HepG2 (cell line): ENCODE results near the gene GNPDA1. TPM values are rescaled to one million over a fixed set of nuclear protein-coding genes. Genes with fewer than 3 reads are reported as not detected.
A peak's percentile ranks its signal among the peaks of the same experiment; 100 is the strongest.

Experiments used
- AHDC1 ChIP-seq: sonication (generic); formaldehyde crosslinking; IDR thresholded peaks from 2 replicates; pipeline ENCODE4 v1.5.1; 2020; ENCODE audit warnings: mild to moderate bottlenecking, missing genetic modification reagents, borderline replicate concordance
- ARID3A ChIP-seq: IDR thresholded peaks from 2 replicates; pipeline ENCODE4 v1.6.1; 2012; ENCODE audit warnings: low read depth, low read length, improper control_type of control experiment
- ARNTL ChIP-seq: sonication (generic); formaldehyde crosslinking; IDR thresholded peaks from 2 replicates; pipeline ENCODE4 v1.4.0; 2020; ENCODE audit warnings: mild to moderate bottlenecking, missing genetic modification reagents
- CTCF ChIP-seq: sonication (generic); formaldehyde crosslinking; IDR thresholded peaks from 2 replicates; pipeline ENCODE4 v1.5.0; 2020; ENCODE audit warnings: mild to moderate bottlenecking, missing genetic modification reagents, moderate library complexity
- HMGA1 ChIP-seq: sonication (generic); formaldehyde crosslinking; conservative IDR thresholded peaks from 2 replicates; pipeline ENCODE4 v1.4.0; 2020; ENCODE audit warnings: missing genetic modification reagents
- NFYC ChIP-seq: IDR thresholded peaks from 2 replicates; pipeline ENCODE4 v1.6.1; 2016; ENCODE audit warnings: missing genetic modification reagents, missing compliant biosample characterization
- RAD21 ChIP-seq: fragments of 450-650 bp; formaldehyde crosslinking; IDR thresholded peaks from 2 replicates; pipeline ENCODE4 v1.5.0; 2020; ENCODE audit warnings: mild to moderate bottlenecking
- RBM39 ChIP-seq: fragments of 200-400 bp; formaldehyde crosslinking; IDR thresholded peaks from one replicate; pipeline ENCODE4 v1.6.1; 2018; ENCODE audit warnings: antibody characterized with exemption, mild to moderate bottlenecking, low read depth, low read length; ENCODE audit not compliant: poor library complexity, severe bottlenecking
- STAG1 ChIP-seq: sonication (generic); formaldehyde crosslinking; IDR thresholded peaks from 2 replicates; pipeline ENCODE4 v1.4.0; 2020; ENCODE audit warnings: missing genetic modification reagents
- TBL1XR1 ChIP-seq: fragments of 150-350 bp; IDR thresholded peaks from 2 replicates; pipeline ENCODE4 v1.6.1; 2014; ENCODE audit warnings: borderline replicate concordance, low read length; ENCODE audit not compliant: partially characterized antibody
- THYN1 ChIP-seq: sonication (generic); formaldehyde crosslinking; IDR thresholded peaks from 2 replicates; pipeline ENCODE4 v1.8.1; 2023; ENCODE audit warnings: low read depth, mild to moderate bottlenecking, moderate library complexity, missing genetic modification reagents, borderline replicate concordance
- ZNF3 ChIP-seq: IDR thresholded peaks from 2 replicates; pipeline ENCODE4 v1.7.0; 2017; ENCODE audit warnings: inconsistent platforms
- ZNF441 ChIP-seq: sonication (generic); formaldehyde crosslinking; IDR thresholded peaks from 2 replicates; pipeline ENCODE4 v1.7.0; 2021; ENCODE audit warnings: missing genetic modification reagents, borderline replicate concordance
- ZNF747 ChIP-seq: sonication (generic); formaldehyde crosslinking; IDR thresholded peaks from 2 replicates; pipeline ENCODE4 v1.8.1; 2023; ENCODE audit warnings: missing genetic modification reagents, mild to moderate bottlenecking, borderline replicate concordance
- polyA plus RNA-seq, 8 experiments: library from polyadenylated mRNA; depleted of rRNA in 3 of 8; stranded (reverse) in 7 of 8; unstranded in 1 of 8; fragments of >200 nt; fragmentation: Illumina TruSeq in 4 of 8; extraction: Trizol in 4 of 8; gene quantifications; 2 replicates each; pipeline versions ENCODE4 v1.2.1 to v1.2.3, GENCODE V29; 2011 to 2016; ENCODE audit warnings: low read depth in 4 of 8, missing spikeins in 1 of 8, mixed read lengths in 1 of 8; ENCODE audit not compliant: insufficient read depth in 1 of 8
- total RNA-seq, 5 experiments: library from RNA; depleted of rRNA; stranded (reverse); fragments of >200 nt; fragmentation: Illumina TruSeq; extraction: Trizol; gene quantifications; 2 replicates each; pipeline ENCODE4 v1.2.3, GENCODE V29; 2016; ENCODE audit warnings: low read depth in 1 of 5

The GNPDA1 gene
- total and polyA plus RNA-seq, 2 of the 13 experiments (the other 11 are each of a cell fraction or from before 2014, with no cell fraction given): 6.0 to 54.1 TPM

- TF ChIP-seq ARID3A (peak; percentile 66), RAD21 (CRISPR knock-in tag) (peak; percentile 9; the same call in 1 of the 2 replicates), HMGA1 (CRISPR knock-in tag) (no peak), TBL1XR1 (no peak), STAG1 (CRISPR knock-in tag) (peak; percentile 44), ARNTL (no peak), THYN1 (CRISPR knock-in tag) (no peak), ZNF747 (no peak), RBM39 (no peak), NFYC (CRISPR knock-in tag) (no peak), CTCF (CRISPR knock-in tag) (peak; percentile 64), ZNF3 (peak; percentile 79), AHDC1 (CRISPR knock-in tag) (no peak), ZNF441 (no peak)
These were observed 2.2 kb upstream of the GNPDA1 start (continued) for GRCh38 chr5:142014911-142015584.
